Astrocyte (in vitro differentiated cells and primary cell): ENCODE measurements around the gene AMFR.

ENCODE experiments used
- CTCF ChIP-seq: IDR thresholded peaks from 2 replicates; pipeline ENCODE4 v1.5.1; 2011; ENCODE audit warnings: low read depth, mild to moderate bottlenecking, inconsistent platforms, low read length, moderate library complexity; ENCODE audit not compliant: insufficient read depth
- EZH2 ChIP-seq: IDR thresholded peaks from 2 replicates; pipeline ENCODE4 v1.6.1; 2012; ENCODE audit warnings: mild to moderate bottlenecking, low read length, inconsistent platforms; ENCODE audit not compliant: insufficient read depth

GRCh38 chr16:56384074-56384721 is 41.1 kb downstream of the AMFR start:
- TF ChIP-seq CTCF = no peak
- TF ChIP-seq EZH2 = no peak
